Brain microvascular endothelial cell (primary cell): ENCODE data around the gene SLC38A1.
"Not testable (repeated sequence)": the region's sequence is repeated elsewhere in the genome, so short reads cannot be mapped to it uniquely, and the experiment has no call there.

Experiments used
- DNase-seq: peaks from one replicate; pipeline ENCODE4 v3.0.0-alpha.2; 2020
- H3K27ac ChIP-seq: fragments of 250-450 bp; sonication (Bioruptor Pico); 2 replicates; pipeline ENCODE4 v1.5.1; 2020; ENCODE audit warnings: mild to moderate bottlenecking, moderate library complexity
- H3K27me3 ChIP-seq: fragments of 250-450 bp; sonication (Bioruptor Pico); replicated peaks from 2 replicates; pipeline ENCODE4 v1.5.1; 2020; ENCODE audit warnings: mild to moderate bottlenecking
- H3K36me3 ChIP-seq: fragments of 250-450 bp; sonication (Bioruptor Pico); replicated peaks from 2 replicates; pipeline ENCODE4 v1.5.1; 2020; ENCODE audit warnings: mild to moderate bottlenecking
- H3K4me3 ChIP-seq: 2 replicates; pipeline ENCODE4 v1.5.1; 2011; ENCODE audit warnings: low read depth, mild to moderate bottlenecking, control low read depth, low read length, moderate library complexity
- CTCF ChIP-seq: IDR thresholded peaks from 2 replicates; pipeline ENCODE4 v1.5.1; 2011; ENCODE audit warnings: low read depth, mild to moderate bottlenecking, moderate library complexity, low read length, control low read depth, inconsistent platforms; ENCODE audit errors: missing control alignments
- in situ Hi-C: cut with HindIII; loops from 2 replicates; pipeline ENCODE4 v1.10.0; 2017; ENCODE audit warnings: low sequenced_read_pairs, low pct_ligation_motif_present

Gene SLC38A1

GRCh38 chr12:46299851-46300250, 31.0 kb upstream of the SLC38A1 start:
- no peak overlapping the region for H3K4me3 ChIP-seq
- in situ Hi-C loops = no loop called here
- no peaks in the 10 kb centered on the region for H3K27me3 ChIP-seq
- TF ChIP-seq CTCF = no peak
- no peak overlapping the region for H3K27ac ChIP-seq
- no peaks in the 10 kb centered on the region for H3K36me3 ChIP-seq
- no peak for DNase-seq

GRCh38 chr12:46298261-46298660, 29.4 kb upstream of the SLC38A1 start:
- Histone ChIP-seq H3K27ac (no peak overlapping the region), H3K27me3 (no peaks in the 10 kb centered on the region), H3K36me3 (no peaks in the 10 kb centered on the region), H3K4me3 (no peak overlapping the region)
- in situ Hi-C loops = no loop called here
- no peak for DNase-seq
- no peak for TF ChIP-seq CTCF

- H3K27me3 ChIP-seq = no peaks in the 10 kb centered on the region
- no peak for DNase-seq
- no peak overlapping the region for H3K4me3 ChIP-seq
- no peak overlapping the region for H3K27ac ChIP-seq
- TF ChIP-seq CTCF = no peak
- H3K36me3 ChIP-seq = no peaks in the 10 kb centered on the region
- in situ Hi-C loops = no loop called here
These were observed 28.0 kb upstream of the SLC38A1 start for GRCh38 chr12:46296822-46297221.

GRCh38 chr12:46292754-46293402, 24.0 kb upstream of the SLC38A1 start:
- TF ChIP-seq CTCF = peak; percentile 44
- in situ Hi-C loops = no loop called here
- no peaks in the 10 kb centered on the region for H3K36me3 ChIP-seq
- no peaks in the 10 kb centered on the region for H3K27me3 ChIP-seq
- DNase-seq = no peak
- no peak overlapping the region for H3K27ac ChIP-seq
- H3K4me3 ChIP-seq = no peak overlapping the region

GRCh38 chr12:46291953-46292352, 23.1 kb upstream of the SLC38A1 start:
- H3K27me3 ChIP-seq, in situ Hi-C loops, H3K27ac ChIP-seq, DNase-seq, H3K36me3 ChIP-seq, H3K4me3 ChIP-seq: not testable (repeated sequence)

- H3K4me3 ChIP-seq, DNase-seq: not testable (repeated sequence)
These were observed 16.3 kb upstream of the SLC38A1 start for GRCh38 chr12:46285177-46285576.

GRCh38 chr12:46282829-46283228, 14.0 kb upstream of the SLC38A1 start:
- DNase-seq = no peak
- Histone ChIP-seq H3K27me3 (no peaks in the 10 kb centered on the region), H3K36me3 (no peaks in the 10 kb centered on the region), H3K27ac (no peak overlapping the region), H3K4me3 (no peak overlapping the region)
- in situ Hi-C loops = no loop called here
- TF ChIP-seq CTCF = no peak

More at GRCh38 chr12:46285177-46285576, 16.3 kb upstream of the SLC38A1 start:
- in situ Hi-C loops, H3K27me3 ChIP-seq, H3K36me3 ChIP-seq, H3K27ac ChIP-seq: not testable (repeated sequence)
